HG02981 (cell line): ENCODE data around the gene RCC2.
"Not testable (repeated sequence)": the region's sequence is repeated elsewhere in the genome, so short reads cannot be mapped to it uniquely, and the experiment has no call there.

Experiments used
- ATAC-seq: cut with Tn5 transposase; IDR thresholded peaks from one replicate; pipeline ENCODE4 v1.9.1; 2021; ENCODE audit warnings: mild to moderate bottlenecking, moderate library complexity; ENCODE audit not compliant: unreplicated experiment

The RCC2 gene

GRCh38 chr1:17422461-17422860, 17.0 kb downstream of the RCC2 start:
- ATAC-seq, result no peak

- ATAC-seq, result no peak
Measured at GRCh38 chr1:17420391-17420918, 19.0 kb downstream of the RCC2 start.

DNA sequence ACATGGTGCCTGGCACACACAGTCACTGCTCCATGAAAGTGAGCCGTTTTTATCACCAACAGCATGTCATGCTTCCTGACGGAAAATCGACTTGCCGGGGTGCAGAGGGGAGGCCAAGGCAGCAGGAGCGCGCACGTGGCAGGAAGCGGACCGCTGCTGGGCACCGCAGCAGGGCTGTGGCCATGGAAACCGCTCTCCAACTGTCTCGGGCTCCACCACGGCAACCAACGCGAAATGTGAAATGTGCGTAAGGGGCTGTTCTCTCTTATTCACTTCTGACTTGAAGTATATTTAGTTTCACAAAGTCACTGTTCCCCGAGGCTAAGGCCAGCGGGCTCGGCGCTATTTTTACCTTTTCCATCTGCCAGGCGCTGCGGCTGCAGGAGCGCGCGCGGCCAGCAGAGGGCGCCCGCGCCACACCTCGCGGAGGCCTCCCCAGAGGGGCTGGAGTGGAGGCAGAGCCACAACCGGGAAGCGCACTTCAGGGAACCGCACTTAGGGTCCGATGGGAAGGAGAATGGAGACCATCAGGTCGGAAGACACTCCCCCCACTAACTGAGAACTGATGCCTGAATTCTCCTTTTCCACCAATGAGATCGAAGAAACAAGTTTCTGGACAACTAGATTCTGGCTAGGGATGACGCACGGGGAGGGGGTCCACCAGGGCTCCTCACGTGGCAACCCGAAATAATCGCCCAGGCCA, 19.7 kb downstream of the RCC2 start:
- ATAC-seq, result no peak

- ATAC-seq, result no peak
Measured at GRCh38 chr1:17416389-17416788, 23.1 kb downstream of the RCC2 start.

DNA sequence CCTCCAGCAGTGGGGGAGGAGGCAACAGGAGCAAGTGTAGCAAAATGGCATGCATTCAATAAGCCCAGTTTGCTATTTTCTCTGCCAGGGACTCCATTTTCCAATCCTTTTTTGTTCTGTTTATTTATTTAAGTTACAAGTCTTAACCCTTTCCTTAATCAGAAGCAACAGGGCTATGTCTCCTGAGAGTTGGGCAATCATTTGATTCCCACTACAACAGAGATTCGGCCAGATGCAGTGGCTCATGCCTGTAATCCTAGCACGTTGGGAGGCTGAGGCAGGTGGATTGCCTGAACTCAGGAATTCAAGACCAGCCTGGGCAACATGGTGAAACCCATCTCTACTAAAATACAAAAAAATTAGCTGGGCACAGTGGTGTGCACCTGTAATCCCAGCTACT, 25.5 kb downstream of the RCC2 start:
- ATAC-seq, result no peak

DNA sequence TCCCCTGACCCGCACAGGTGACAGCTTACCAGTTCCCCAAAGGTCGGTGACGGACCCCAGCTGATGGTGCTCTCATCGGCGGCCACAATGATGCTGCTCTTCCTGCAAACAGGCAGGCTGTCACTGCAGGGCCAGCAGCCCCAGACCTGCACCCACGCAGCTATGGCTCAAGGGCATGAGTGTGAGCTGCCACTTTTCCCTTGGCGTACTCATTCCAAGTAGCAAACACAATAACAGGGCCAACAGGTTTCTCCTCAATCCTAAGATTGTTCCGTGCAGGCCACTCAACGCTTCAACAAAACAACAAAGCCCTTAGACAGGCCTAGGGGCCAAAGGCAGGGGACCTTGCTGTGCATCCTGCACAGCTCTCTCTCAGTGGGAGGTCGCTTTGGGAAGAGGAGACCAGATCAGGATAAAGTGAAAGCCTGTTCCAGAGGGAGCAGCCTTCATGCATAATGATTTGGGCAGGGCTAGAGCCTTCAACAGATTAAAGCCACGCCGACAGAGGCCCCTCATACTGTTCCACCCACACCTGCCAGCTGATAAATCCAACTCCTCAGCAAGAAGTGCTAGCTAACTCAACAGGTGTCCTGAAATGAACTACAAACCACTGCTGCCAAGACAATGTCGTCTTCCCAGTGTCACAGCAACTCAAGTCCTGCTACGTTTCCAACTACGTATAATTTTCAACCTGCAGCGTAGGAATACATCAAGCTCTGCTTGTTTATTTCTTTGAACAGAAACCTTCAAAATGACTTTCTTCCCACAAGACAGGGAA, 27.2 kb downstream of the RCC2 start:
- ATAC-seq, result no peak

DNA sequence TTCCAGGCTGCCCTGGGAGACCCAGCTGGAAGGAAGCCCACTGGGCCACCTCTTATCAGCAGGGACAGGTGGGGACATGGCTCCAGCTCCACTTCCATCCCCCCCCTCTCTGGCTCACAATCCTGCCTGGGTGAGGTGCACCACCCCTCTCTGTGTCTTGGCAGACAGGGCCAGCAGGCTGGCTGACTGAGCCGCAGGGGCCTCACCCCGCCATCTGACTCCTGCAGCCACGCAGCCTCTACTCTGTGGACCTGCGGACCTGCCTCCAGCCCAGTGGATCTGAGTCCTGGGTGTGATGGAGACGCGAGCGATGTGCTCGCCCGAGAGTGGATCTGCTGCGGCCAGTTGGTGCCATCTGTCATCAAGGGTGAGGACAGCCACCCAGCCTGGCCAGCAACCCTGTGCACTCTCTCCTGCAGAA, 30.1 kb downstream of the RCC2 start:
- no peak for ATAC-seq

DNA sequence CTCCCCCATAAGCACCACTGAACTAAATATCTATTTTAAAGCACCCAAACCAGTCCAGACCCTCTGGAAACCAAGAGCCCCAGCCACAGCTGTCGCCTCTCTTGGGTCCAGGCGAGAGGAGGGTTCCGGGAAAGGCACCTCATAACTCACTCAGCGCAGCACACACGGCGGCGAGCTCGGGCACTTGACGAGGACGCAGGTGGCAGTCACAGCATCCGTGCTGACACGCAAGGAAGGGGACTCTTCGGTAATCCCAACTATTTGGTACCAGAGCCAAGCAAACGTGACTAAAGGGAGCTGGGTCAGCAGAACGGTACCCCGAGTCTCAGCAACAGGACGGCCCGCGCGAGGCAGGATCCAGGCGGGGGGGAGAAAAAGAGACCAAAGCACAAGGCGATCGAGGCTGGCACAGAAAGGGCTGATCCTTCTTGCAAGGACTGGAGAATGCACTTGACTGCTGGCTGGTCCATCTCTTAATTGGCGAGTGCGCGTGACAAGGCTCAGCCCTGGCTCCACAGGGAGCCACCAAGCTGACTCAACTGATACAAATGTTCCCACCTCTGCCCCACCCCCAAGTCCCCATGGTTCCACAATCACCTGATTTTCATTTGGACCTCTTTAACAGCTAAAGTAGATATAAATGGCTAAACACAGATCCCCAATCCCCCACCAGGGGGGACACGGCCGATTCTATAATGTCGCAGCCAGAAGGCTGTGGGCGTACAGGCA, 31.5 kb downstream of the RCC2 start:
- not testable (repeated sequence) for ATAC-seq

DNA sequence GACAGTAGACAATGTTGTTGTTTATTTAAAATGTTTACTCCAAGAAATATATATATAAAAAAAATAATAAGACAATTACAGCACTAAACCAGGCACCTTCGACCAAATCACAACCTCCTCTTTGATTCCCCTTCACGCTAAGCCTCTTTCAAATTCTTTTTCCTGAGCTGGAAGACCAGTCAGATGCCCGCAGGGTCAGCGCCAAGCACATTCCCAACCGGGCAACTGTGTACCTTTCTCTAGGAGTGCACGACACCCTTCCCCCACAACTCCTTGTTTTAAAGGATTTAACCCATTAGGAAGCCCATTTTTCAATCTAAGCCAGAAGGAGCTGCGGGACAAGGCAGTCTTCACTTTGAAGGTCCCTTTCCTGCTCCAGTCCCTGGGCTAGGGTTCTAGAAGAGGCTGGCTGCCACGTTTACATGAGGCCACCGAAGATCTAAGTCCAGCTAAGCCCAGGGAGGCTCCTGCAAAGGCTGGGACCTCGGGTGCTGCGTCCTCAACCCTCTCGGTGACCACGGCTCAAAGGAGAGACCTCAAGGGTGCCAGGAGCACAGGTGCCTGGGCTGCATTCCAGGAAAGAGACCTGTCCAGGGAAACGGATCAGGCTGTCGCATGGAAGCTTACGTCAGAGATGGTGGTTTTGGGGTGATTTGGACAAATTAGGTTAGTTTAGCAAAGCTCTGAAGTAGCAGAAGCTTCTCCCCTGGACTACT, 32.6 kb downstream of the RCC2 start:
- not testable (repeated sequence) for ATAC-seq

DNA sequence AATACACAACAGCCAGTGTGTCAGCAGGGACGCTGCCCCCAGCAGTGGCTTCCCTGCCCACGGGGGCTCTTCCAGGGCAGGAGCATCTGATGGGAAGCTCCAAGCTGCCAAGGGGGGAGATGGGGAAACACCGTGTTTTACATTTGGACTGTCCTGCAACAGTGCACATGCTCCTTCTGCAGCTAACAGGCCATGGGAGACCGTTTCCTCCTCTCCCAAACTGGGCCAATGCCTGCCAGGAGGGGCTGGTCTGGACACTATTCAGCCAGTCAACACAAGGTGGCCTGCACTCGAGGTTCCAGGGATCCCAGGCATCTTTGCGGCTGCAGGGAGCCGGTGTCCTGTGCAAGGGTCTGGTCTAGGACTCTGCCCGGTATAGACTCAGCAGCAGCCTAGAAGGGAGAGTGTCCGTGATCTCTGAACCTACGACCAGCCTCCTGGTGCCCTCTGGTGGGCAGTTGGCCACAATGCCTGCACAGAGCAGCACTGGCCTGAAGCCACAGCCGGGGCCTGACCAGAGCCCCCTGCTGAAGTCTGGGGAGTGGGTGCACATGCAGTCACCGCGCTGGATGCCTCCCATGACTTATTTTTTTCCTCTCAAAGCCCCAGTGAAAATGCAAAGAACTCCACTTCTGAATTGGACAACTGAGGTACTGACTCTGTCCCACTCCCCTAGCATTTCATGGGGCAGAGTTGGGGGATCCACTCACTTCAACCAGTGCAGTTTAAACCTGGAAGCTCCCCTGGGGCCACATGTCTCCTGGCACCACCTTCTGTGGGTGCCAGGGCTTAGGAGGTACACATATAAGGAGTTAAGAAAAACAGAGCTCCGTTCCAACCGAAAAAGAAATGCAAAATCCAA, 33.3 kb downstream of the RCC2 start:
- peak; percentile 56 for ATAC-seq

DNA sequence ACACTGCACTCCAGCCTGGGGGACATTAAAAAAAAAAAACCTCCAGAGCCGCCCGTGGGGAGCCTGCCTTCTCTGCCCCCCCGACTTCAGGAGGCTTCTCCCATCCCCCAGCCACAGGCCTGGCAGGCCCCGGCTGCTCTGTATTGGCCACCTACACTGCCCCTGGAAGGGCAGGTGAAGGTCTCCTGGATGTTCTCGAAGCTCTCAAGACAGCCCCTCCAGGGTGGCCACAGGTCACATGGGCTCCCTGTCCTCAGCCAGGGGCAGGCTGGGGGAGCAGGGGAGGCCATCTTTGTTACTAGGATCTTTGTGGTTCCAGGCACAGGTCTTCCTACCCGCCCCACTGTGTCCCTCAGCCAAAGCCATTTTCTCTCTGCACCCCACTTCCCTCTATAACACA, 34.7 kb downstream of the RCC2 start:
- no peak for ATAC-seq

GRCh38 chr1:17404034-17404684, 35.3 kb downstream of the RCC2 start:
- ATAC-seq, result no peak

DNA sequence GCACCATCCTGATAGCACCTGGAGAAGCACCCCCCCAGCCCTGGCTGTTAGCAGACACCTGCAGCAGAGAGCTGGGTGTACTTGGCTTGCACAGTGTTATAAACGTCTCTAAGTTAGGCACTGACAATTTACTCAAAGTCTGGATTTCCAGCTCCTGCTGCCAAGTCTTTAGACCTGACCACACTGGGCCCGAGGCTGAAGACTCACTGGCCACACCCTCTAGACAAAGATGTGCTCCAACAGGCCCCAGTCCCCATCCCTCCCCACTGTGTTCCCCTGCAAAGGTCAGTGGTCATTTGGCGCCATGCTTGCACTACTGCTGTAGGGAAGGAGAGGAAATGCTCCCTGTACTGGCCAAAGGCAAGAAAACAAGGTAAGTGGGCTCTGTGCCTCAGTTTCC, 36.4 kb downstream of the RCC2 start:
- ATAC-seq, result no peak

GRCh38 chr1:17401841-17402240, 37.6 kb downstream of the RCC2 start:
- ATAC-seq, result no peak

- no peak for ATAC-seq
Measured at GRCh38 chr1:17400725-17401341, 38.6 kb downstream of the RCC2 start.

- ATAC-seq, result no peak
Measured at GRCh38 chr1:17397910-17398695, 41.4 kb downstream of the RCC2 start.

DNA sequence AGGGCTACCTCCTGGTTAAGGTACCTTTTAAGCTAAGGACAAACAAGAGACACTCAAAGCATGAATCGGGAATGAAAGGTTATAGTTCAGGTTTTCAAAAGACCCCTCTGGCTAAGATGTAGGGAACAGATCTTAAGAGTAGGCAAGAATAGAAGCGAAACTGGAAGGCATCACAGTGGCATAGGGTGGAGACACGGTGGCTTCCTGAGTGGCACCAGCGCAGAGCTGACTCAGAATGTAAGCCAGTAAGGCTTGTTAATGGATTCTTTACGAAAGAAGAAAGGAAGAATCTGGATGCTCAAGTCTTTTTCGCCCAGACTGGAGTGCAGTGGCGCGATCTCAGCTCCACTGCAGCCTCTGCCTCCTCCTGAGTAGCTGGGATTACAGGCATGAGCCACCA, 46.2 kb downstream of the RCC2 start:
- ATAC-seq, result no peak

DNA sequence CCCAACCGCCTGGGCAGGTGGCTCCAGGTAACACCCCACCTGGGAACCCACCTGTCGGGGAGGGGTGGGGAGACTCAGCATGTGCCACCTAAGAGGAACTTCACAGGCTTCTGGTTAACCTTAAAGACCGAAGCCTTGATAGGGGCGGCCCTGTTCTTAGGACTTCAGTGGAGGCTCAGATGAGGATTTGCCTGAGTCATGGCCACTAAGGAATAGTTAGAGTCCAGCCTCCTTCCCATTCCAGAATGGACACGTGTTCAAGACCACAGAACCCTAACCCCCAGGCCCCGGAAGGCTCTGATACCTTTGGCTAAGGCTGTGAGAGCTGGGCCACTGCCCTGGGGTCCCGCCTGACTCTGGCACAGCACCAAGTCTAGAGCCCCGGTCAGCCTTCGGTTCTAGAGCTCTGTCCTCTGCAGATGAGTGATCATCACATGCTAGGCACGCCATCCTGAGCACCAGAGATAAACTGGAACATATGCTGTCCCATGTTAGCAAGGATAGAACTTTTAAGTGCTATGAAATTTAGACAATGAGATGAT, 47.2 kb downstream of the RCC2 start:
- ATAC-seq, result no peak
